ENCODE results near the gene SLC4A7. TPM values are rescaled to one million over a fixed set of nuclear protein-coding genes. Genes with fewer than 3 reads are reported as not detected.
"Not testable (repeated sequence)": the region's sequence is repeated elsewhere in the genome, so short reads cannot be mapped to it uniquely, and the experiment has no call there.

SLC4A7 gene
- 24.6 TPM for polyA plus RNA-seq
- long read RNA-seq, donor 1 = 0 reads
- long read RNA-seq, donor 2, partial matches to known transcripts = 0 of 1 reads
- long read RNA-seq, donor 2, other reads (novel, unspliced or antisense) = 0 of 1 reads
- long read RNA-seq, donor 3 = 0 reads
- long read RNA-seq, donor 4 = 0 reads
- long read RNA-seq, donor 5 = 0 reads
- long read RNA-seq, donor 6, partial matches to known transcripts = 0 of 1 reads
- long read RNA-seq, donor 6, other reads (novel, unspliced or antisense) = 0 of 1 reads
- long read RNA-seq, donor 7 = 0 reads
- long read RNA-seq, donor 8 = 0 reads
- long read RNA-seq, donor 9 = 0 reads
- long read RNA-seq, donor 10 = 0 reads
- long read RNA-seq, donor 11, partial matches to known transcripts = 0 of 1 reads
- long read RNA-seq, donor 11, other reads (novel, unspliced or antisense) = 0 of 1 reads

GRCh38 chr3:27484015-27484844, at the start of gene SLC4A7:
Gene SLC4A7 (minus strand): TSS chr3:27484384. CDS start chr3:27484126, 258 bp downstream.
- WGBS (ENCODE audit: insufficient coverage, low lambda C conversion rate) = no CpG with 5 or more reads among the region's 100 CpGs

DNA sequence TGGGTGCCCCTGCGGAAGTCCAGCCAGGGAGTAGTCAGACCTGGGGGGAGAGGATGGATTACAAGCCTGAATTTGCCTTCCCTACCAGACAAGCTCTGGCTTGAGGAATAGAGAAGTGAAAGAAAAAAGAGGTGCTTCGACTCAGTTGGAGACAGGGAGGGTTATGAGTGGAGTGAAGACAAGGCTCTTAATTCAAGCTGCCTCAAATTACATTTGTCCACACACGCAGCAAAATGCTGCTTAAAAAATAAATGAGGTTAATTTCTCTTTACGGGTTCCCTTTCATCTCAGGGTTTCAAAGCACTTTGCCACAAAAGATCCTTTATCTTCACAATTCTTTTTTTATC, 49.0 kb upstream of the SLC4A7 start:
- no peaks in the 10 kb centered on the region for H3K4me1 ChIP-seq (ENCODE audit: control insufficient read depth, insufficient read depth, low read length)

More at GRCh38 chr3:27484015-27484844, at the start of gene SLC4A7:
- H3K27me3 ChIP-seq (ENCODE audit: control insufficient read depth, insufficient read depth, low read length) = no peaks in the 10 kb centered on the region
- DNase-seq = peak; percentile 97 to 98
- H3K4me1 ChIP-seq (ENCODE audit: control insufficient read depth, insufficient read depth, low read length) = no peaks in the 10 kb centered on the region
- peak within 1 kb of the TSS; percentile 72 for H3K27ac ChIP-seq (ENCODE audit: low read length)
- H3K9me3 ChIP-seq (ENCODE audit: control insufficient read depth, low read depth, low read length) = no peaks in the 10 kb centered on the region
- no peaks in the 10 kb centered on the region for H3K36me3 ChIP-seq (ENCODE audit: control insufficient read depth, insufficient read depth, low read length)
- H3K4me3 ChIP-seq (ENCODE audit: low read length) = peak within 1 kb of the TSS; percentile 75

GRCh38 chr3:27532426-27533260, 48.5 kb upstream of the SLC4A7 start:
- Histone ChIP-seq H3K36me3 (ENCODE audit: control insufficient read depth, insufficient read depth, low read length) (no peaks in the 10 kb centered on the region), H3K27ac (ENCODE audit: low read length) (no peak overlapping the region), H3K4me3 (ENCODE audit: low read length) (no peak overlapping the region), H3K9me3 (ENCODE audit: control insufficient read depth, low read depth, low read length) (no peaks in the 10 kb centered on the region), H3K27me3 (ENCODE audit: control insufficient read depth, insufficient read depth, low read length) (no peaks in the 10 kb centered on the region), H3K4me1 (ENCODE audit: control insufficient read depth, insufficient read depth, low read length) (no peaks in the 10 kb centered on the region)
- DNase-seq = no peak
- 100% methylated on average over 1 of the region's 8 CpGs for WGBS (ENCODE audit: insufficient coverage, low lambda C conversion rate)

More for the DNA sequence above, 49.0 kb upstream of the SLC4A7 start:
- Histone ChIP-seq H3K27me3 (ENCODE audit: control insufficient read depth, insufficient read depth, low read length) (no peaks in the 10 kb centered on the region), H3K9me3 (ENCODE audit: control insufficient read depth, low read depth, low read length) (no peaks in the 10 kb centered on the region), H3K27ac (ENCODE audit: low read length) (no peak overlapping the region), H3K4me3 (ENCODE audit: low read length) (no peak overlapping the region), H3K36me3 (ENCODE audit: control insufficient read depth, insufficient read depth, low read length) (no peaks in the 10 kb centered on the region)
- no peak for DNase-seq
- 30% methylated on average over 2 of the region's 4 CpGs for WGBS (ENCODE audit: insufficient coverage, low lambda C conversion rate)

- not testable (repeated sequence) for H3K9me3 ChIP-seq (ENCODE audit: control insufficient read depth, low read depth, low read length); H3K27ac ChIP-seq (ENCODE audit: low read length)
- WGBS (ENCODE audit: insufficient coverage, low lambda C conversion rate) = no CpG with 5 or more reads among the region's 8 CpGs
Measured at GRCh38 chr3:27531193-27531751, 47.1 kb upstream of the SLC4A7 start.

DNA sequence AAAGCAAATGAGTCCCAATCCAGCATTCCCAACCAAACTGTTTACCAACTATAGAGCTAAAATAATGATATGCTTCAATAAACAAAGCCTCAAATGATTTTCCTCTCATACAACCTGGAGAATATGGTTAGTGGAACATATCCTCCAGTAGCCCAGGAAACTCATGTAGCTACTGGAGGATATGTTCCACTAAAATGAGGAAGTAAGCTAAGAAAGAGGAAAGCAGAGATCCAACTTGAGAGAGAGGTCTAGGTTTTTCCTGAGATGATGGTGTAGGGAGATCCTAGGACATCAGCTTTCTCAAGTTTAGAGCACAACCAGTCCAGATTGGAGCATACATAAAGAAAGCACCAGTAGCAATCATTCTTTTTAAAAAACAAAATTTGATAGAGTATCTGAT, 44.6 kb upstream of the SLC4A7 start:
- Histone ChIP-seq H3K36me3 (ENCODE audit: control insufficient read depth, insufficient read depth, low read length) (no peaks in the 10 kb centered on the region), H3K4me1 (ENCODE audit: control insufficient read depth, insufficient read depth, low read length) (no peaks in the 10 kb centered on the region), H3K27ac (ENCODE audit: low read length) (no peak overlapping the region), H3K27me3 (ENCODE audit: control insufficient read depth, insufficient read depth, low read length) (no peaks in the 10 kb centered on the region), H3K9me3 (ENCODE audit: control insufficient read depth, low read depth, low read length) (no peaks in the 10 kb centered on the region), H3K4me3 (ENCODE audit: low read length) (no peak overlapping the region)
- DNase-seq = no peak

More at GRCh38 chr3:27531193-27531751, 47.1 kb upstream of the SLC4A7 start:
- not testable (repeated sequence) for H3K4me1 ChIP-seq (ENCODE audit: control insufficient read depth, insufficient read depth, low read length); H3K36me3 ChIP-seq (ENCODE audit: control insufficient read depth, insufficient read depth, low read length); H3K27me3 ChIP-seq (ENCODE audit: control insufficient read depth, insufficient read depth, low read length); DNase-seq; H3K4me3 ChIP-seq (ENCODE audit: low read length)

GRCh38 chr3:27526614-27527315, 42.6 kb upstream of the SLC4A7 start:
- H3K27ac ChIP-seq (ENCODE audit: low read length) = no peak overlapping the region
- H3K4me1 ChIP-seq (ENCODE audit: control insufficient read depth, insufficient read depth, low read length) = no peaks in the 10 kb centered on the region
- no peak overlapping the region for H3K4me3 ChIP-seq (ENCODE audit: low read length)
- no peaks in the 10 kb centered on the region for H3K9me3 ChIP-seq (ENCODE audit: control insufficient read depth, low read depth, low read length)
- H3K36me3 ChIP-seq (ENCODE audit: control insufficient read depth, insufficient read depth, low read length) = no peaks in the 10 kb centered on the region
- no peak for DNase-seq
- WGBS (ENCODE audit: insufficient coverage, low lambda C conversion rate) = 100% methylated on average over 5 of the region's 6 CpGs
- no peaks in the 10 kb centered on the region for H3K27me3 ChIP-seq (ENCODE audit: control insufficient read depth, insufficient read depth, low read length)

DNA sequence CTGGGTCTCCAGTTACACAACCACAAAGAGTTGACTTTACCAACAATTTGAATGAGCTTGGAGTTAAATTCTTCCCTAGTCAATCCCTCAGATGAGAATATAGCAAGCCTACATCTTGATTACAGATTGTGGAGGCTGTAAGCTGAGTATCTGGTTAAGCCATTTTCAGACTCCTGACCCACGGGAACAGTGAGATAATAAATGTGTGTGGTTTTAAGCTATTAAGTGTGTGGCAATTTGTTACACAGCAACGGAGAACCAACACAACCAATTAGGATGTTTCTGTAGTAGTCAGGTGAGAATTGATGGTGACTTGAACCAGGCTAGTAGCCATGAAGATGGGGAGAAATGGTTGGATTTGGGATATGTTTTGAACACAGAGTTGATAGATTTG, 37.7 kb upstream of the SLC4A7 start:
- H3K27ac ChIP-seq (ENCODE audit: low read length) = no peak overlapping the region
- no peaks in the 10 kb centered on the region for H3K9me3 ChIP-seq (ENCODE audit: control insufficient read depth, low read depth, low read length)
- H3K4me1 ChIP-seq (ENCODE audit: control insufficient read depth, insufficient read depth, low read length) = no peaks in the 10 kb centered on the region
- no CpG with 5 or more reads among the region's 2 CpGs for WGBS (ENCODE audit: insufficient coverage, low lambda C conversion rate)
- H3K27me3 ChIP-seq (ENCODE audit: control insufficient read depth, insufficient read depth, low read length) = no peaks in the 10 kb centered on the region
- no peak overlapping the region for H3K4me3 ChIP-seq (ENCODE audit: low read length)
- no peaks in the 10 kb centered on the region for H3K36me3 ChIP-seq (ENCODE audit: control insufficient read depth, insufficient read depth, low read length)
- DNase-seq = no peak

GRCh38 chr3:27521179-27521871, 37.1 kb upstream of the SLC4A7 start:
- H3K27ac ChIP-seq (ENCODE audit: low read length) = no peak overlapping the region
- WGBS (ENCODE audit: insufficient coverage, low lambda C conversion rate) = no CpG with 5 or more reads among the region's 5 CpGs
- no peak overlapping the region for H3K4me3 ChIP-seq (ENCODE audit: low read length)
- DNase-seq = peak in 1 of 2 donors; percentile 24
- no peaks in the 10 kb centered on the region for H3K4me1 ChIP-seq (ENCODE audit: control insufficient read depth, insufficient read depth, low read length)
- no peaks in the 10 kb centered on the region for H3K36me3 ChIP-seq (ENCODE audit: control insufficient read depth, insufficient read depth, low read length)
- no peaks in the 10 kb centered on the region for H3K9me3 ChIP-seq (ENCODE audit: control insufficient read depth, low read depth, low read length)
- H3K27me3 ChIP-seq (ENCODE audit: control insufficient read depth, insufficient read depth, low read length) = no peaks in the 10 kb centered on the region

DNA sequence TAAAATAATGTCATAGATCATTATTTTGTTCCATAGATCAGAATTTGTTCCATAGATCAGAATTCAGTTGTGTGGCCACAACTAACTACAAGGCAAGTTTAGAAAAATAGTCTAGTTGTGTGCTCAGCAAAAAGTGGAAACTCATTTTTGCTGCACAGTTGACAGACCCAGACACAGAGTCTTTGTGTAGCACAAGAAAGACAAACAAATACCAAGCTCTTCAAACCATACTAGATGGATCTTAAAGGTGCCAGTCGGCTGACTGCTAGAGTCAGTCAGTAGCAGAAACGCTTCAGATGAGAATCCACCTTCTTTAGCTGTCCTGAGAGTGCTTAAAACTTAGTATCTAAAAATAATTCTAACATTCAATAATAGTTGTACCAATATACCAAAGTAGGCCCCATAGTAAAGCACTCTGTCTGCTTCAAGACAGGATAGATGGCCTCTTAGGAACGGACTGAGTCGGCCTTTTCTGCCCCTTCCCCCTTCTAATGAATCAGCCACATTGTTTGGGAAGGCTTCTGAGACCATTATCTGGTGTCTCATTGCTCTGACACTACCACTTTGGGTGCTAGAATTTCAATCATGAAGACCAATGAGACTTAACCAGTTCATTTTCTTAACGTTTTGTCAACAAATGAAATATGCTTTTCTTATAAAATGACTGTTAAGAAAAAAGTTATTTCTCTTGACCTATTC, 27.7 kb upstream of the SLC4A7 start:
- H3K9me3 ChIP-seq (ENCODE audit: control insufficient read depth, low read depth, low read length) = no peaks in the 10 kb centered on the region
- no peaks in the 10 kb centered on the region for H3K27me3 ChIP-seq (ENCODE audit: control insufficient read depth, insufficient read depth, low read length)
- H3K36me3 ChIP-seq (ENCODE audit: control insufficient read depth, insufficient read depth, low read length) = no peaks in the 10 kb centered on the region
- H3K4me1 ChIP-seq (ENCODE audit: control insufficient read depth, insufficient read depth, low read length) = no peaks in the 10 kb centered on the region
- no peak overlapping the region for H3K4me3 ChIP-seq (ENCODE audit: low read length)
- no CpG with 5 or more reads among the region's 5 CpGs for WGBS (ENCODE audit: insufficient coverage, low lambda C conversion rate)
- DNase-seq = no peak
- no peak overlapping the region for H3K27ac ChIP-seq (ENCODE audit: low read length)
